Measurements from ENCODE around the gene BACE1-AS. TPM values are rescaled to one million over a fixed set of nuclear protein-coding genes. Genes with fewer than 3 reads are reported as not detected.

BACE1-AS gene
- total RNA-seq, 2 donors from 2014 or later = 4.8 to 19.1 TPM

DNA sequence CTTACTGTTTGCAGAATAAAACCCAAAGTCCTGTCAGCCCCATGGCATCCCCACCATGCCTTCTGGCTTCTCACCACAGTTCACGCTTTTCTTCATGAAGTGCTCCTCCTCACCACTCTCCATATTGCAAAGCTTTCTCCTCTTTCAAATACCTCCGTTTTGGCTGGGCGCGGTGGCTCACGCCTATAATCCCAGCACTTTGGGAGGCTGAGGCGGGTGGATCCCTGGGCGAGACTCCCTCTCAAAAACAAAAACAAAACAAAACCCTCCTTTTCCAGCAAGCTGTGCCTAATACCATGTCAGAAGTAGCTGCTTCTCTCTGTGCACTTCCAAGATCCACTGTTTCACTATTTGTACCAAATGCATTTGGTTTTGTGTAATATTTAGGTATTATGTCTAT is 18.2 kb downstream of the BACE1-AS start:
- H3K27me3 ChIP-seq (replicated peaks; ENCODE audit: insufficient read depth) = no peaks in the 10 kb centered on the region
- no peaks in the 10 kb centered on the region for H3K9me3 ChIP-seq
- H3K4me1 ChIP-seq (replicated peaks) = no peaks in the 10 kb centered on the region
- TF ChIP-seq POLR2AphosphoS5 (IDR thresholded peaks at IDR 0.05) (no peak), POLR2A (IDR thresholded peaks at IDR 0.05) (no peak)
- TF ChIP-seq, protein P1, sequence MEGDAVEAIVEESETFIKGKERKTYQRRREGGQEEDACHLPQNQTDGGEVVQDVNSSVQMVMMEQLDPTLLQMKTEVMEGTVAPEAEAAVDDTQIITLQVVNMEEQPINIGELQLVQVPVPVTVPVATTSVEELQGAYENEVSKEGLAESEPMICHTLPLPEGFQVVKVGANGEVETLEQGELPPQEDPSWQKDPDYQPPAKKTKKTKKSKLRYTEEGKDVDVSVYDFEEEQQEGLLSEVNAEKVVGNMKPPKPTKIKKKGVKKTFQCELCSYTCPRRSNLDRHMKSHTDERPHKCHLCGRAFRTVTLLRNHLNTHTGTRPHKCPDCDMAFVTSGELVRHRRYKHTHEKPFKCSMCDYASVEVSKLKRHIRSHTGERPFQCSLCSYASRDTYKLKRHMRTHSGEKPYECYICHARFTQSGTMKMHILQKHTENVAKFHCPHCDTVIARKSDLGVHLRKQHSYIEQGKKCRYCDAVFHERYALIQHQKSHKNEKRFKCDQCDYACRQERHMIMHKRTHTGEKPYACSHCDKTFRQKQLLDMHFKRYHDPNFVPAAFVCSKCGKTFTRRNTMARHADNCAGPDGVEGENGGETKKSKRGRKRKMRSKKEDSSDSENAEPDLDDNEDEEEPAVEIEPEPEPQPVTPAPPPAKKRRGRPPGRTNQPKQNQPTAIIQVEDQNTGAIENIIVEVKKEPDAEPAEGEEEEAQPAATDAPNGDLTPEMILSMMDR (IDR thresholded peaks at IDR 0.05) = no peak
- WGBS = 96% methylated on average over 7 of the region's 7 CpGs
- H3K36me3 ChIP-seq = no peaks in the 10 kb centered on the region
- no peak overlapping the region for H3K4me3 ChIP-seq
- no peak for DNase-seq (ENCODE audit: low spot score)
- intact Hi-C loops (cut with DNase I) = no loop called here
- no peak overlapping the region for H3K27ac ChIP-seq

DNA sequence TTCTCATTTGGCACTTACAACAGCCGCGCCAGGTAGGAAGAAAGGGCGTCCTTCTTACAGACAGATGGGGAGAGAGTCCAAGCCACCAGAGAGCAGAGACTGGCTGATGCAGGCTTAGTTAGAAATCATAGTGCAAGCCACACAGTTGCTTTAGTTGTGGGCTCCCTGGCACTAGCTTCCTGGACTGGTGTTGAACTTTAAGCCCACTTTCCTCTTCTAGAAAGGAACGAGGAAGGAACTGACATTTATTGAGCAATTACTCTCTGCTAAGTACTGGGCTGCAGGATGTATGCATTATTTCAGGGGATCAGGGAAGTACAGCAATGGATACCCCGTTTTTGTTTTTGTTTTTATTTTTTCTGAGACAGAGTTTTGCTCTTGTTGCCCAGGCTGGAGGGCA is 21.9 kb downstream of the BACE1-AS start:
- no peak for DNase-seq (ENCODE audit: low spot score)
- intact Hi-C loops (cut with DNase I) = no loop called here
- Histone ChIP-seq H3K4me1 (replicated peaks) (peaks cover 10% of the 10 kb centered on the region), H3K36me3 (no peaks in the 10 kb centered on the region), H3K27me3 (replicated peaks; ENCODE audit: insufficient read depth) (no peaks in the 10 kb centered on the region), H3K9me3 (no peaks in the 10 kb centered on the region), H3K4me3 (no peak overlapping the region), H3K27ac (no peak overlapping the region)
- WGBS = 77% methylated on average over 5 of the region's 5 CpGs
- TF ChIP-seq POLR2A (IDR thresholded peaks at IDR 0.05) (no peak), POLR2AphosphoS5 (IDR thresholded peaks at IDR 0.05) (no peak)
- TF ChIP-seq, protein P1 (IDR thresholded peaks at IDR 0.05) = no peak

DNA sequence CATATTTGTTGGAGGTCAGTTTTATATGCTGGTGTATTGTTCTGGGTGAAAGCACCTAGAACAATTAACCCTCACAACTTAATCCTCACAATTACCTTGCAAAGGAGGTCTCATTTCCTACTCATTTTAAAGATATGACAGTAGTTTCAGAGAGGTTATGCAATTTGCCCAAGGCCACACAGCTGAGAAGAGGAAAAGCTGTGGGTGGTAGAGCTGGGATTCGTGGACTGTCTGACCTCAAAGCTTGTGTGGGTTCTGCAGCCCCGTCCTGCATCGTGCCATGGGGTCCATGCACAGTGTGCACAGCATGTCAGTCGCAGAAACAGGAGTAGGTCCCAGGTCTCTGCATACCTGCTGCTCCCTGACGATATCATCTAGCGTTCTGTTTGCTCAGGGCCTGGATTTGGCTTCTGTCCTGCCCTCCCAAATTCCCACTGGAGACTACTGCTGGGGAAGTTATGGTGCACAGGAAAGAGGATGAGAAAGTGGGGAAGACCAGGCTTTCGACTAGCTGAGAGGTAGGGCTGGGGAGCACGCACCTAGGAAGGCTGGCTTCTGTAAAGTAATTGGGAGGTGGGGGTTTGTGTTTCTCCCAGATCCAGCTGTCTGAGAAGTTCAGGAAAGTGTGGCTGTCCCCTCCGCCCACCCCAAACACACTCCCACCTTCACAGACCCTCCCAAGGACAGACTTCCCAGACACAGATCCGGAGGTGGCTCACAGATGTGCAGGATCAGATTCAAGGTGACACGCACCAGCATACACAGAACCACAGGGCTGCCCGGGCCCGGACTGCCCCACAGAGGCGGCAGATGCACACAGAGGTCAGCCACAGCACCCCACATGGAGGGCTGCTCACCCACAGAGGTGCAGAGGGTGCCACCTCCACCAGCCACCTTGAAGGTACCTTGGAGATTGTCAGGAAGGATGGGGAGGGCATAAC is 23.0 kb downstream of the BACE1-AS start:
- H3K36me3 ChIP-seq = no peaks in the 10 kb centered on the region
- H3K4me1 ChIP-seq (replicated peaks) = peaks cover 10% of the 10 kb centered on the region
- no peaks in the 10 kb centered on the region for H3K9me3 ChIP-seq
- intact Hi-C loops (cut with DNase I) = no loop called here
- H3K4me3 ChIP-seq = no peak overlapping the region
- no peaks in the 10 kb centered on the region for H3K27me3 ChIP-seq (replicated peaks; ENCODE audit: insufficient read depth)
- no peak overlapping the region for H3K27ac ChIP-seq
- no peak for DNase-seq (ENCODE audit: low spot score)
- TF ChIP-seq, protein P1 (IDR thresholded peaks at IDR 0.05) = no peak
- TF ChIP-seq POLR2AphosphoS5 (IDR thresholded peaks at IDR 0.05) (no peak), POLR2A (IDR thresholded peaks at IDR 0.05) (no peak)
- WGBS = 60% methylated on average over 14 of the region's 14 CpGs

DNA sequence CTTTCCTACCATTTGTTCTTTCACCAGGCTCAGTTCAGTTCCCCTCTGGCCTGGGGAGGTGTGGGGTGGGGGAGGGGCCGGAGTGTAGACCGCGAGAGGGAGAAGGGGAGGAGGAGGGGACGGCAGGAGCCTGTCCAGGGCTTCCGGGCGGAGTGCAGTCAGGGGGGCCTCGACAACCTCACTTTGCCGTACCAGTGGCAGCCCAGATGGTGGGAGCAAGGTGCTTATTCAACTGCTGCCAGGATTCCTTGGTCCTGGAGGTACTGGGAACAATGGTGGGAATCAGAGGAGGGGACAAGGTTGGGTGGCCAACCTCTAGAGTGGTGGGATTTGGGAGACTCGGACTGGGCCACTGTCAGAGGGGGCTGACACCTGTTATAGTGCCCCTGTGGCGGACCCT is 23.7 kb downstream of the BACE1-AS start:
- intact Hi-C loops (cut with DNase I) = no loop called here
- Histone ChIP-seq H3K4me3 (peak overlapping the region; percentile 79 to 86), H3K27ac (no peak overlapping the region), H3K4me1 (replicated peaks) (peaks cover 10% of the 10 kb centered on the region), H3K36me3 (no peaks in the 10 kb centered on the region), H3K27me3 (replicated peaks; ENCODE audit: insufficient read depth) (no peaks in the 10 kb centered on the region), H3K9me3 (no peaks in the 10 kb centered on the region)
- TF ChIP-seq, protein P1 (IDR thresholded peaks at IDR 0.05) = no peak
- TF ChIP-seq POLR2A (IDR thresholded peaks at IDR 0.05) (no peak), POLR2AphosphoS5 (IDR thresholded peaks at IDR 0.05) (no peak)
- 11% methylated on average over 10 of the region's 10 CpGs for WGBS
- no peak for DNase-seq (ENCODE audit: low spot score)
